NCI-H2107 (cell line): ENCODE measurements around the gene DPP6.

Source experiments
- DNase-seq: peaks from one replicate; lab custom pipeline; 2025; lab: John Stamatoyannopoulos, UW

Gene DPP6

DNA sequence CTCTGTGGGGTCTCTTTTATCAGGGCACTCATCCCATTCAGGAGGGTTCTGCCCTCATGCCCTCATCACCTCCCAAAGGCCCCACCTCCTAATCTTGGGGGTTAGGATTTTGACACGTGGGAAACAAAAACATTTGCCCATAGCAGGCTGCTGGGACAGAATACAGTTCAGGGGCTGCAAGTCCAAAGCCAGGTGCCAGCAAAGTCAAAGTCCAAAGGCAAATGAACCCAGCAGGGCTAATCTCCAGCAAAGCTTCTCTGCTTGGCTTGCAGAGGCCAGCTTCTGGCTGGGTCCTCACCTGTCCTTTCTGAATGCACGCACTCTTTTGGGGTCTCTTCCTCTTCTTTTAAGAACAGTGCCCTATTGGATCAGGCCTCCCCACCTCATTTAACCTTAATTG lies 359.9 kb downstream of the DPP6 start:
- no peak for DNase-seq

DNA sequence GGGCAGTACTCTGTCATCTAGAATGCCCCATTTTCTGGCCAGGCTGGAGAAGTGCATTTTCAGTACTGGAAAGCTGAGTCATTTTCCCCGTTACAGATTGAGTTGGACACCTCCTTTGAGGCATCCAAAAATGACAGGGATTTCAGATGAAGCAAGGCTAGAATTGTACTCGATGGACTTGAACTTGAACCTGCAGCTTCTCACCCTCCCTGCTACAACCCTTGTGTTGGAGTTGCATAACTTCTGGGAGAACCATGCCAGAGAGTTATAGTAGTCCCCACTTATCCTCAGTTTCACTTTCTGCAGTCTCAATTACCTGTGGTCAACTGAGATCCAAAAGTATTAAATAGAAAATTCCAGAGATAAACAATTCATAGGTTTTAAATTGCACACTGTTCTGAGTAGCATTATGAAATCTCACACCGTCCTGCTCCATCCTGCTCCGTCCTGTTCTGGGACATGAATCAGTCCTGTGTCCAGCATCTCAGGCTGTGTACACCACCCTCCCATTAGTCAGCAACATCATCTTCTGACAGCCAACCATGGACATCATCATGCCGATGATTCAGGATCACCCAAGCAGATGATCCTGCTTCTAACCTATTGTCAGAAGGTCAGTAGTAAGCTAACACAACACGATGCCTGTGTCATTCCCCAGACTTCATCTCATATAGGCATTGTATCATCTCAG lies 363.7 kb downstream of the DPP6 start:
- DNase-seq, result no peak

DNA sequence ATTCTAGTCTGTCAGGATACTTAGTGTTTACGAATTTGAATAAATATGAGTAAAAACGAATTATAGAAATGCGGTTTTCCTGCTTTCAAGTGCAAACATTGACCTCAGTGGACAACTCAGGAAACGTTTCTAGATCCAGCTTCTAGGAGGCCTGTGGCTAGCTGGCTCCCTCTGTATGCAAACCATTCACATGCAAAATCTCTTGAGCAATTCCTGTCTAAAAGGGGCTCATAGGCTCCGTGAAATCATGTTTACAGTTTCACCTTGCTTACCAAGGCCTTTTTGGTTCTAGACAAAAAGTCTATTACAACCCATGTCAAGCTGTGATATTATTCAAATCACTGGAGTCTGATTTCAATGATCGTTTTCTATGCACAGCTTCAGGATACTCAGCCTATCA lies 364.5 kb downstream of the DPP6 start:
- no peak for DNase-seq

DNA sequence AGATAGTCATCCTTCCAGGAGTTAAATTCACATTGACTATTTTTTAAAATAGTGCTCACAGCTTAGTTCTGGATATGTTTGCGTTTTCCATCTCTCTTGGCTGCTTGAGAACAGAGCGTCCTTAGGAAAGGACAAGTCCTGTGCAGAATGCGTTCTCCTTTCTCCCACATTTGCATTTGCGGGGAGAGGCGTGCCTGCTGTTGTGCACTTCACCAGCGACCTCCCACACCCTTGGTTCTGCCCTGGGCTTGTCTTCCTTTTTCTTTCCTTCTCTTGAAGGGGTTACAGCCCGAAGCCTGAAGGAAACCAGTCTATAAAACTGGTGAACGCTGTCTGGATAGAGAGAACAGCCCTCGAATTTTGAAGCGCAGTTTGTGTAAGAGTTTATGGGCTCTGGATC lies 367.1 kb downstream of the DPP6 start:
- no peak for DNase-seq

DNA sequence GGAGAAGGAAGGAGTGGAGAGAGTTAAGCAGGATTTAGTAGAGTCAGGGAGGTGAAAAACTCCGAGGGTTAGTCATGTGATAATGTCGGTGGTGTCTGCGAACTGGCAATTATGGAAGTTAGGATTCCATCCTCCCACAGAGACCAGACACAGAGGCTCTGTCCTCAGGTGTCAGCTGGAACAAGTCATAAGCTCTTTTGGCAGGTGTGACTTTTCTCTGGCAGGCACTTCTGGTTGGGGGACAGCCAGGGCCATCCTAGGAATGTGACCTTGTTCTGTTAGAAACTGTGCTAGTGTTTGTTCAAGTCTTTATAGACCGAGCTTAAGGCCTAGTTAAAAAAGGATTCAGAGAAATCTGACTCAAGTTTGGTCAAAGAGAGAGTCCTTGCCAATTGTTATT lies 371.0 kb downstream of the DPP6 start:
- DNase-seq, result no peak

DNA sequence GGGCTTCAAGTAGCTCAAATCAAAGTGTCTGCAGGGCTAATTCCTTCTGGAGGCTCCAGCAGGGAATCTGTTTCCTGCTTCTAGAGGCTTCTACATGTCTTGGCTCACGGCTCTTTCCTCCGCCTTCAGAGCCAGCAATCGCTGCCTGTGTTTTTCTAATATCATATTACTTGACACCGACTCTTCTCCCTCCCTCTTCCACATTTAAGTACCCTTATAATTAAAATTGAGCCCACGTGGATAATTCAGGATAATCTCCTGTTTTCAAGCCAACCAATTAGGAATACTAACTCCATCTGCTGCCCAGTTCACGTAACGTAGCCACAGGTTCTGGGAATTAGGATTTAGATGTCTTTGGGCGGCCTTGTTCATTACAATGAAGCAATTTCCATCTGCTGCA lies 372.2 kb downstream of the DPP6 start:
- DNase-seq, result no peak

DNA sequence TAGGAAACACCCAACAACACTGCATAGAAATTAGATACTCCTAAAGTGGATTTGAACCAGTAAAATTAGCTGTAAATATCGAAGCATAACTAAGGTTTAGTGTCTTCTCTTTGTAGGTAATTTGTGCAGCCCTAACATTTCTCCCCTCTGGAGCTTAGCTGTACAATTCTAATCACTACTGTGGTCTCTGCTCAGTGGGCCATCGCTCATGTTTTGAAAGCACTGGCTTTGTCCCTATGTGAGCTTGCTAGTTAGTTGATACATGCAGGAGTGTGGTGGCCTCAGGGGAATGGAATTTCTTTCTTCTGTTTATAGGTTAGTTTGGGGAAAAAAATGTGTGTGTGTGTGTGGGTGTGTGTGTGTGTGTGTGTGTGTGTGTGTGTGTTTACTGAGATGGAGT lies 373.1 kb downstream of the DPP6 start:
- no peak for DNase-seq

DNA sequence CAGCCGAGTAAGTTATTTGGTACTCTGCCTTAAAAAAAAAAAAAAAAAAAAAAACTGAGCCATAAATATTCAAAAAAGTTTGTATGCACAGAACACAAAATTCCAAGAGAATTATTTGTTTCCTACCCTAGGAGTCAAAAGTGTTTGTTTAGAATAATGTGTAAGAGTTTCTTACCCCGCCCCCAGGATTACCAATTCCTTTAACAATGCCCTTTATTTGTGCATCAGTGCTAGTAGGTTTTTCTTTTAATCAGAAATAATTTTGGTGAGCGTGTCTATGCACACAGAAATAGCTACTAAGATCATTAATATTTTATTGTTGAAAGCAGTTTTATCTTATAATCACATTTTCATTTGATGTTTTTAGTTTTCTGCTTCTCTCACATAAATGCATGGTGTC lies 374.6 kb downstream of the DPP6 start:
- DNase-seq, result no peak

DNA sequence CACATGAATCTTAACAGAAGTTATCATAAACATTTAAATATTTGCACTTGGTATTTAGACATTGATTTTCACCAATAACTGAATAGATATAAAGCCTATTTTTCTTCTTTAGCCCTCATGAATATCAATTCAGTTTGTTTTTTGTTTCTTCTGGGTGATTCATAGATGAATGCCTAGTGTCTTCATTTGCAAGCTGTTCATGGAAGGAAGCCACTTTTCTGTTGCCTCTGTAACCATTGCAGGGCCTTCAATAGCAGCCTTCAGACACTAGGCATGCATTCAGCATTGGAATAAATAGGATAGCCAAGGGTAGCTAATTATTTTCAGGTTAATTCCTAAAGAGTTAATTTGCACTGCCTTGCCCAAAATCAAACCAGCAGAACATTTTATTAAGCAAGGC lies 375.3 kb downstream of the DPP6 start:
- DNase-seq, result no peak

DNA sequence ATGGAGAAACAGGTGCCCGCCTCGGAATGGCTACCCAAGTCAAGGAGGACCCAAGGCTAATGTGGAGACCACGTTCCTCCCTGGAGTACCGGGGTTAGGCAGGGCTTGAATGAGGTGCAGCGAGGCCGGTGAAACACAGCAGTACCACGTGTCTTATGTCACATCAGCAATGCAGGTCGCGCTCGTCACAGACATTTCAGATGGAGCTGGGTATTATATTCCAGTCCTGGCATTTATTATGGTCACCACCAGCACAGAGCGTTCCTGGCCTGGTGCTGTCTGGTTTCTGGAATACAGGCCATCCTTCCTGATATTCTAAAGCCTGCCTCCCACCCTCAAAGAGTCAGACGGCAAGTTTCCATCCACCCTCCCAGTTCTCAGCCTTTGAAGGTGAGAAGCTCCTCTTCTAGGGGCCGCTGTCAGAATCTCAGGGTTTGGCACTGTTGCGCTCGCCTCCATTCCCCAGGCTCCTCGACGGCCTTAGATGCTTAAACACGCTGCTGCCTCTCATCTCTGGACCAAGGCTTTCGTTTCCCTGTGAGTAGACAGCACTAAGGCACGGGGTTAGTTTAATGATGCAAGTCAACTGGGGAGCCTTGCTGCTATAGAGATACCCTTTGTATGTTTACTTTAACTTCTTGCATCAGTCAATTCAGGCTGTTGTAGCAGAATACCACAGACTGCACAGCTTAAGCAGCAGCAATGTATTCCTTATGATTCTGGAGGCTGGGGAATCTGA lies 377.6 kb downstream of the DPP6 start:
- no peak for DNase-seq

DNA sequence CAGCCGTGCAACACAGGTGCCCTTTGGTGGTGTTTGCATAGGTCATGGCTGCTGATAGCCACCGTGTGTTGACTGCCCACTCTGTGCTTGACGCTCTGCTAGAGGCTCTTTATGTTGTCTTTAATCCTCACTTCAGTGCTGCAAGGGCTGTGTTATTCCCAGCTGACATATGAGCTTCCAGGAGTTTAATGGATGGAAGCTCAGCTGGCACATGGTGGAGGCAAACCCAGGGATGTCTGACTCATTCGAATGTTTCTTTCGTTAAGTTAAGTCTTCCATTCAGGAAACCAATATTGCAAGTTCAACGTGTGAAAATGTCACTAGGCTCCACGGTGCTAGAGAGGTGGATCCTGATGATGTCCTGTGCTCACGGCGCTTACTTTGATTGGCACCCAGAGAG lies 378.4 kb downstream of the DPP6 start:
- DNase-seq, result no peak

DNA sequence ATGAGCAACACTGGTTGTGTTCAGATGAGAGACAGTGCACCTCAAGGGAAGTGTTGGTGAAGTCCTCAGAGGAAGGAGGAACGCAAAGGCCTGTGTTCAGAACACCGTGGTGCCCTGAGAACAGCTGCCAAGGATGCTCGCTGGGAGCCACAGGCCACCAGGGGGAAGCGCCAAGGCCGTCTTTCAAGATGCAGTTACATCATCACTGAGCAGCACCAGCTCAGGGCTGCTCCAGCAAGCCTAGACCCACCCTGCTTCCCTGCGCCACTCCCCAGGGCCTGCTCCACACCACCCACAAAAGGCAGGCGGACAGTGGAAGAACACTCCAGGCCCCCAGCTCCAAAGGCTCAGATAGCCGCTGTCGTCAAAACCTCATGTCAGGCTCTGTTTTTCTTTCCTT lies 378.8 kb downstream of the DPP6 start:
- DNase-seq, result no peak

DNA sequence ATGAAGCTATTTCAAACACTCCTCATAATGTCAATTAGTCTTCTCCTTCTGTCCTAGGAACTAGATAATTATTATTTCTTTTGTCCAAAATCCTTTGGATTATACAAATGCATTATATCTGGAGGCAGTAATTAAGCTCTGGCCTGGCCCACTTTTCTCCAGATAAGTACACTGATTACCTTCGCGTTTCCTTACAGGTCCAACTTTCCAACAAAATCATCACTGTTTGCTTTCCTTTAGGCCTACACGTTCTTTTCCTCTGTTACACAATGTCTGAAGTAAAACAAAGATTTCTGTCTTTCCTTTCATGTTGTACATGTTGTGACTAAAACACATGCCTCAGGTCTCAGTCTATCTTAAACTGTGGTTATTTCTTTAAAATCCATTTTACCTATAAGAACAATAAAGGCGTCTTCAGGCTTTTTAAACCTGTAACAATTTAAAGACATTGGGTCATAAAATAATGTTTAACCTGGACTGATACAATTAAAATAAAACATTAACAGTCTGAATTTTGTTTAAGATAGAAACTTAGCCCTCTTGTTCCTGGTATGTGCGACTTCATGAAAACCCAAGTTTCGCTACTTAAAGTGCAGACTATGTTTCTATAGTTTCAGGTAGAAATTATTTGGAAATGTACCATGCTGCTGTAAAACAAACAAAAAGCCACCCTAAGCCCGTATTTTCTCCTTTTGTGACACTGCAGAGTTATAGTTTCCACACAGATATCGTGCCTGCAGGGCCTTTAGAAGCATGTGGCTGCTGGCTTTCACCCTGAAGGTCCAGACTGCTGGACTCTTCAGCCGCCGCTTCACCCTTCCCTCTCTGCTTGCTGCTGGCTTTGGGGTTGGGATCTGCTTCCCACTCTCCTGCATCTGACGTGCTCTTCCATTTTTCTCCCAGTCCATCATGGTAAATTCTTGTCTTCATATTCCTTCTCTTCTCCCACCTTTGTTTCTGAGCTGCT lies 381.7 kb downstream of the DPP6 start:
- DNase-seq, result no peak

DNA sequence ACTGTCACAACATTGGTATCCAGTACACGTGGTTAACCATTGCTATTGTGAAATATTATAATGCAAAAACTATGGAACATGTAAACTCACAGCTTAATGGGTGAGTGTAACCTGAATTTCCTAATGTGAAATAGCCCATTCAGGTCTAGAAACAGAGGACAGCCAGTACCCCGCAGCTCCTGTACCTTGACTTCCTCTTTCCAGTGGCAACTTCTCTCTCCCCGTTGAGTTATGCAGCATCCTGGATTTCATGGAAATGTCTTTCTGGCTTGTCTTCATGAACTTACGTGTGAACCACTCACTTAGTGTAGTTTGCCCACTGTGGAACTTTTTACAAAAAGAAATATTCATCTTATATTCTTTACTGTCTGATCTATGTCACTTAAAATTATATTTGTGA lies 384.4 kb downstream of the DPP6 start:
- DNase-seq, result no peak

DNA sequence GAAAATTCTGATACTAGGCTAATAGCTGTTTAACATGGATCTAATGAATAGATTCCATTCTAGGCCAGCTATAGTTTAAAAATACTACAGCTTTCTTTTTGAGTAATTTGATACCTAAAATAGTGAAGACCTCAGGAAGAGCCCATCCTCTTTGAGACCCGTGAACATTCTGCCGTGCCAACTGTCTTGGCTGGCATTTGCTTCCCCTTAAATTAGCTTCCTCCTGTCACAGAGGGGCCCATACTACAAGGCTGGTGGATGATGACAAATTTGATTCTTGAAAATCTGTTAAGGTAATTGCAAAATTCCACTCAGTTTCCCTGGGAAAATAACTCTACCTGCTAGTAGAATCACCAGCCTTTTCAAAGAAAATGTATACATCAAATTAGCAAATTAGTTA lies 385.0 kb downstream of the DPP6 start:
- DNase-seq, result no peak

DNA sequence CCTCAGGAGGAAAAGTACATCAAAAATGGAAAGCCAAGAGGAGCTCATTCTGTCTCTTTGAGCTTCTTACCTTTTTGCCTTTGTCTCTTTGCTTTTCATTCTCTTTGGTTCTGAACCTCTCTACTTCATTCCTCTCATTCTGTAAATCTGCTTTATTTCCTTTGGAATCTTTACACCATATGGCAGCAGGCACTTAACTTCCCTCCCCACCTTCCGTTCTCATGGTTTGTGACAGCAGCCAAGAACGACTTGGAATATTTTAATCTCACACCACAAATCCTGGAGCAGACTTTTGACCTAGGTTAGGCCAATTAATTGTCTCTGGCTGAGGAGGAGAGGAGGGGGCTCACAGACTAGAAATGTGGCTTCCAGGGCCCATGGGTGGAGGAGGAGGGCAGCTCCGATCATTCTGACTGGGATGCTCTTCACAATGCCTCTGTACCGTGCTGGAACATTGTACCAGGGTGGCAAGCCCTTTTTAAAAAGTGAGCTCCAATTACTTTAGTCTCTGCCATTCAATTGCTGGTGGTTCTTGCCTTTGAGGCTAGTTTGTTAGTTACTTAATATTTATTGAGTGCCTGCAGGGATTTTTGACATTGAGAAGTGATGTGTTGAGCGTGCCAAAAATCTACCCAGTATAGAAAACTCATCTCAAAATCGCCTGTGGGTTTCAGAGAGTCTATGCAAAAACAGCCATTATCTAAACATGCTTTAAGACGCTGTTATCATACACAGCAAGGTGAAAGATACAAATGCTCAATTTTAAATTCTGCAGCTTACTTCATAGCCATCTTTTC lies 386.6 kb downstream of the DPP6 start:
- no peak for DNase-seq

DNA sequence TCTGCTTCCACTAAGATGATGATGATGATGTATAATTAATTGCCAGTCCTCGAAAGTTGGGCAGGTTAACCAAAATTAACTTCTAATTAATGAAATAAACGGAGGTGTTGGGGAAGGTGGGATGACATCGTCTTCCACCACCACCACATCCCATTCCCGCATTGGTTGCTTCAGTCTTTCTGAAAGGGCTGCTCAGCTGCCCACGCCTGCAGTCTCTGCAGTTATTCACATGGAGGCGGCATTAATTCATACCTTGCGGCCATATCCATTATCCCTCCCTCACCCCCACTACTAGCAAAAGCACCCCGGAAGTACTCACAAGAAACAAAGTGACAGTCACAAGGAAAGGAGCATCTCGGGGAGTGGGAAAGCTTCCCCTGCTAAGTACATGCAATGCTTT lies 387.9 kb downstream of the DPP6 start:
- DNase-seq, result no peak

DNA sequence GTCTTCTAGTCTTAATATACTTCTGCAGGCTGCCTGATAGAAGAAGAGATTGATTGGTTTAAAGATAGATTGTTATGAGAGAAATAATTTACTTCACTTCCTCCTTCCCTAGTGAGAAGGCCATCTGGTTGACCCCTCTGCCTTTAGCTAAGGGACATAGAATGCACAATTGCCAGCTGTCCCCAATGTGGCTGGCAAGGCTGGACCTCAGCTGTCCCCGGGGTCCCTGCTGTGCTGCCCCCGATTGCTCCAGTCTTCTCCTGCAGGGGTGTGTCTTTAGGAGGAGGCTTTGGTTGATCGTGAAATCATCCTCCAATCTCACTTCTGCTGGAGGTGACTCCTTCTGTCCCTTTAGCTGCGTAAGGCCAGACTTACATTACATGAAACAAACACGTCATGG lies 388.5 kb downstream of the DPP6 start:
- DNase-seq, result no peak

DNA sequence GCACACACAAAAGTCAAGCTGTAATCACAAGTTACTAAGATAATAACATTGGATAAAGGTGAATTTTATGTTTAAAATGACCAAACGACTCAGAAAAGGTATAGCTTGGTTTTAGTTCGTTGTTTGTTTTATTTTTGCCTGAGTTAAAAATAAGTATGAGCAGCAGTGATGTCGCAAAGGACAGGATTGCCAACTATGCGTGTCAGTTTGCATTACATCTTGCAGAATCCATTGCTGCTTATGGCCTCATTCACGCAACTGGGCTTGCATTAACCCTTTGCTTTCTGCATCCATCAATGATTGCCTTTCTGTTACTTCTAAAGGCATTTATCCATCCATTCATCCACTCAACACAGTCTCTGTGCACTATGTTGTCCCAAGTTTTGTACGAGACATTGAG lies 389.6 kb downstream of the DPP6 start:
- DNase-seq, result no peak

DNA sequence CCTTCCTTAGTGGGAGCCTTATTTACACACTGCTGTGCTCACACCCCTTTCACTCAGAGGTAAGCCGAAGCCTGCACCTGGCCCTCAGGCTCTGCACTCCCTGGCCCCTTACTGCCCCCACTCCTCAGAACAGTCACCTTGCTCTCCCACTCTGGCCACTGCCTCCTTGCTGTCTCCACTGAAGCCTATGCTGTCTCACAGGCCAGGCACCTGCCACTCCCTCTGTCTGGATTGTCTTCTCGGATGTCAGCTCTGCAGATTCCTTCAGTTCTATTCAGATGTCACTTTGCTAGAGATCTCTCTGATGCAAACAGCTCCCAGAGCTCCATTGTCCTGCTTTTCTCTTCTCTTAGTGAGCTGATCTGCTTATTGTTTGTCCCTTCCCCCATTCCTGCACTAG lies 390.7 kb downstream of the DPP6 start:
- no peak for DNase-seq

DNA sequence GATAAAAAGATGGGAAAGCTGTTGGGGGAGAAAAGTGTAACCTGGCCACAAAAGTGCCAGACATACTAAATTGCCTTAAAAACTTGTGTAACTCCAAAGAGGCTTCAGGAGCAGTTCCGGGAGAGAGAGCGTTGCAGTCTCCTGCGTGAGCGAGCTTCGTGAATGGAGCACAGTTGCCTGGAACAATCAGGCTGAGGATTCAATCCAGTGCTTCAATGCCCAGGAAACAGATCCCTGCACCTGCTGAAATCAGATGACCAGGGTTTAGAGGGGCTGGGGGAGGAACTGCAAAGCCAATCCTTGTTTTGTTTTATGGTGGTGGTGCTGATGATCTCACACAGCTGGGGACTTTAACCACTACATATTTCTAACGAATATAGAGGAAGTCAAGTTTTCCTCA lies 398.3 kb downstream of the DPP6 start:
- no peak for DNase-seq
